ENCODE results near the gene PPARA. TPM values are rescaled to one million over a fixed set of nuclear protein-coding genes. Genes with fewer than 3 reads are reported as not detected.

Gene PPARA
- total and polyA plus RNA-seq, 2 donors: 3.6 to 4.5 TPM

DNA sequence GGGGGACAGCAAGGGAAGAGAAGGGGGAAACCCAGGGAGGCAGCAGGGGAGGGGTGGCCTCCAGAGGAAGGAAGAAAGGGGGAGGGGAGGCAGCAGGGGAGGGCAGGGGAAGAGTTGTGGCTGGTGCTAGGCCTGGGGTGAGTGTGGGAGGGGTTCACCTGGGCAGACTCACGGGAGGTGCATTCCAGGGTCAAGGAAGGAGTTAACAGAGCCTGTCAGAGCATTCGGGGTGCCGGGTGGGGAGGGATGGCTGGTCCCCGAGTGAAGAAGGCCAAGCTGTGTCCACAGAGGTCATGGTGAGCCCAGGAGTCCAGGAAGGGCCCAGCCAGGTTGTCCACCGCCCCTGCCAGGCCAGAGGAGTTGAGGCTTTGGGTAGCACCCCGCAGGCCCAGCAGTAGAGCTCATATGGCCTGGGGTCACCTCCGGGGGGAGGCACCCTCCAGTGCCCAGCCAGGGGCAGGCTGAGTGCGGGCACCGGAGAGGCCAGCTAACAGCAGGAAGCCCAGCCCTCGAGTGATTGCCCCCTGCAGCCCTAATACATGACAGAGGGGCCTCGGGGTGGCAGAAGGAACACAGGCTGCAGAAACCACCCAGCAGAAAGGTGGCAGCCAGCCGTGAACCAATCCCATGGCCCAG, 31.1 kb upstream of the PPARA start:
- Histone ChIP-seq H3K4me1 (ENCODE audit: control insufficient read depth in 2 of 2, insufficient read depth in 2 of 2, low read length in 2 of 2) (peaks cover 0 to 2% of the 10 kb centered on the region in 2 donors), H3K4me3 (ENCODE audit: low read length in 2 of 2) (no peak overlapping the region), H3K9me3 (ENCODE audit: control insufficient read depth in 2 of 2, insufficient read depth in 1 of 2, low read length in 1 of 2) (no peaks in the 10 kb centered on the region), H3K36me3 (ENCODE audit: control insufficient read depth in 2 of 2, insufficient read depth in 2 of 2, low read length in 1 of 2) (no peaks in the 10 kb centered on the region), H3K27ac (ENCODE audit: low read depth in 1 of 2, low read length in 1 of 2) (no peak overlapping the region), H3K27me3 (ENCODE audit: control insufficient read depth in 2 of 2, insufficient read depth in 1 of 2, low read length in 1 of 2) (peaks cover 0 to 9% of the 10 kb centered on the region in 2 donors)
- WGBS: 70% methylated on average over 12 of the region's 12 CpGs
- peak in 1 of 9 donors; percentile 6 for DNase-seq (ENCODE audit: low read depth in 6 of 9, low spot score in 9 of 9)

DNA sequence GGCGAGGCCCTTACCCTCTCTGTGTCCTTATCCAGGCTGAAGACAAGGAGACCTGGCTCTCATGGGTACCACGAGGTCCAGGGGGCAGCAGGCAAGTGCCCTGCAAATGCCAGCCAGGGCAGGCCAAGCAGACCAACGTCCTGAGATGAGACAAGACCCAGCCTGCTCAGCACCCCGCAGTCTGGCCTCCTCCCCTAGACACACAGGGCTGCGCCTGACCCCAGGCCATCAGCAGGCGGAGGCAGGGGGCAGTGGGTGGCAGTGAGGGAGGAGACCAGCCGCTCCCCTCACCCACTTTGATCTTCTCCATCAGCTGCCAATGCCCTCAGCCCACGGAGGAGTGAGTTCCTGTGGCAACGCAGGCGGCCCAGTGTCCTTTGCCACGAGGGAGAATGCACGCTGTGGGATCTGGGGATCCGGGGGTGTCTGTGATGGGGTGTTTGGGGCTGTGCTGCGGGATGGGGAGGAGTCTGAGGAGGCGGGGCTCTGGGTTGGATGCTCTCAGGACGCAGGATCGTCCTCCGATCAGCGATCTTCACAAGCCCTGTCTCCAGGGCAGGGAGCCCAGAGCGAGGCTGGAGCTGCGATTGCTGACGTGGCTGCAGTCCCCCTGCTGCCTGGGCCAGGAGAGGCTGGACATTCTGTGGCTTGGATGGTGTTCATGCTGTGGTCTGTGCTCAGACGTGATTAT, 30.5 kb upstream of the PPARA start:
- Histone ChIP-seq H3K27me3 (ENCODE audit: control insufficient read depth in 2 of 2, insufficient read depth in 1 of 2, low read length in 1 of 2) (peaks cover 0 to 9% of the 10 kb centered on the region in 2 donors), H3K36me3 (ENCODE audit: control insufficient read depth in 2 of 2, insufficient read depth in 2 of 2, low read length in 1 of 2) (no peaks in the 10 kb centered on the region), H3K4me1 (ENCODE audit: control insufficient read depth in 2 of 2, insufficient read depth in 2 of 2, low read length in 2 of 2) (peaks cover 0 to 2% of the 10 kb centered on the region in 2 donors), H3K9me3 (ENCODE audit: control insufficient read depth in 2 of 2, insufficient read depth in 1 of 2, low read length in 1 of 2) (no peaks in the 10 kb centered on the region), H3K4me3 (ENCODE audit: low read length in 2 of 2) (no peak overlapping the region), H3K27ac (ENCODE audit: low read depth in 1 of 2, low read length in 1 of 2) (no peak overlapping the region)
- WGBS: 82% methylated on average over 23 of the region's 23 CpGs
- no peak for DNase-seq (ENCODE audit: low read depth in 6 of 9, low spot score in 9 of 9)

DNA sequence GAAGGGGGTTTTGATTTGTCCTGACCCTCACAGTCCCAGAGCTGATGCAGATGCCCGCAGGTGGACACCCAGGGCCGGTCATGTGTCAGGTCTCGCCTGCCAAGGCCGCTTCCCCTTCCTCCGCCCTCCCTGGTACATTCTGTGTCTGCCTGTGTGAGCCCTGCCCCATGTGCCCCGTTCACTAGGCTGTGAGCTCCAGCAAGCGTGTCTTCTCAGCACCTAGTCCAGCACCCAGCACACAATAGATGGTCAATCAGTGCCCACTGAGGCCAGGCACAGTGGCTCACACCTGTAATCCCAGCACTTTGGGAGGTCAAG, 29.9 kb upstream of the PPARA start:
- H3K36me3 ChIP-seq (ENCODE audit: control insufficient read depth in 2 of 2, insufficient read depth in 2 of 2, low read length in 1 of 2): no peaks in the 10 kb centered on the region
- no peak overlapping the region for H3K4me3 ChIP-seq (ENCODE audit: low read length in 2 of 2)
- DNase-seq (ENCODE audit: low read depth in 6 of 9, low spot score in 9 of 9): no peak
- 96% methylated on average over 7 of the region's 7 CpGs for WGBS
- no peak overlapping the region for H3K27ac ChIP-seq (ENCODE audit: low read depth in 1 of 2, low read length in 1 of 2)
- peaks cover 0 to 2% of the 10 kb centered on the region in 2 donors for H3K4me1 ChIP-seq (ENCODE audit: control insufficient read depth in 2 of 2, insufficient read depth in 2 of 2, low read length in 2 of 2)
- H3K27me3 ChIP-seq (ENCODE audit: control insufficient read depth in 2 of 2, insufficient read depth in 1 of 2, low read length in 1 of 2): peaks cover 0 to 9% of the 10 kb centered on the region in 2 donors
- no peaks in the 10 kb centered on the region for H3K9me3 ChIP-seq (ENCODE audit: control insufficient read depth in 2 of 2, insufficient read depth in 1 of 2, low read length in 1 of 2)

DNA sequence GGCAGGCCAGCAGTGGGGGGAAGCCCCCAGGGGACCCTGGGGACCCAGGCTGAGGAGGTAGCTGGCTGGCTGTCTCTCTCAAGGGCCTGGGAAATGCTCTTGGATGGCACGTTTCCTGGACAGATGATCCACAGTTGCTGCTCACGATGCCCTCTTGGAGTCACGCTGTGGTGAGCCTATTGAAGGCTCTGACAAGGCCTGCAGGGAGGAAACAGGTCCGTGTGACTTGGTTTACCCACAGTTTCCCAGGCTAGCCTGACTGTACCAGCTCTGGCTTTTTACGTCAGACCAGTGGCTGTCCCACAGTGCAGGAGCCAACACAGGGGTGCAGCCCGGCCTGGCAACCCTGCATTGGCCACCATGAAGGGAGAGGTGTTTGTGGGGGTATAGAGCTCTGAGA, 29.2 kb upstream of the PPARA start:
- Histone ChIP-seq H3K9me3 (ENCODE audit: control insufficient read depth in 2 of 2, insufficient read depth in 1 of 2, low read length in 1 of 2) (no peaks in the 10 kb centered on the region), H3K27me3 (ENCODE audit: control insufficient read depth in 2 of 2, insufficient read depth in 1 of 2, low read length in 1 of 2) (peaks cover 0 to 5% of the 10 kb centered on the region in 2 donors), H3K27ac (ENCODE audit: low read depth in 1 of 2, low read length in 1 of 2) (no peak overlapping the region), H3K4me3 (ENCODE audit: low read length in 2 of 2) (no peak overlapping the region), H3K4me1 (ENCODE audit: control insufficient read depth in 2 of 2, insufficient read depth in 2 of 2, low read length in 2 of 2) (peaks cover 0 to 2% of the 10 kb centered on the region in 2 donors), H3K36me3 (ENCODE audit: control insufficient read depth in 2 of 2, insufficient read depth in 2 of 2, low read length in 1 of 2) (no peaks in the 10 kb centered on the region)
- 94% methylated on average over 6 of the region's 6 CpGs for WGBS
- DNase-seq (ENCODE audit: low read depth in 6 of 9, low spot score in 9 of 9): no peak

DNA sequence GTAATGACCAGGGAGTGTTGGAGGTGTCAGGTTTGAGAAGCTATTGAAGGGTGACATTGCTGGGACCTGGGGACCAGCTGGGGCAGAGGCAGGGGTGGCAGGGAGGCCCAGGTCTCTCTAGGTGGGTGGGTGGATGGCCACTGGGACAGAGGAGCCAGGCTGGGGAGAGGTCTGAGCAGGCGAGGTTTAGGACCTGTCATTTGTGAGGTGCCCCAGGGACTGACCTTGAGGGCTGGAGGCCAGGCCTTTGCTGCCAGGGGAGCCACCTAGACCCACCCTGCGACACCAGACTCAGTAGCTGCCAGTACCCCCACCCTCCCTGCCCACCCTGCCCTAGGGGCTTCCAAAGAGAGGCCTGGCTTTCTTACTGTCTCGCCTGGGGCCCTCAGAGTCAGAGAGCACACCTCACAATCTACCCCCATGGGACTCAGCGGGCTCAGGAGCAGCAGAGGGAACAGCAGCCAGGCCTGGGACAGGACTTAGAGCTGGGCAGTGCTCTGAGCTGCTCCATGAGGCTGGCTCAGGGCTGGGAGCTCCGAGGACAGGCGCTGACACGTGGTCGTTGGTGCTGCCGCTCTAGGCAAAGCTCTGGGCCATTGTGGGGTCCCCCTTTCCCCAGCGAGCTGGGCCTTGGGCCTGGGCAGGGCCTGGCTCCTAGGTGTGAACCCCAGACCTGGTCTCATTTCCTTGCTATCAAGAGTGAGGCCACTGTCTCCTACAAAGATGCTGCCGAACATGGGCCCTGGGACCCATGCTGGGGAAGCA, 28.6 kb upstream of the PPARA start:
- H3K27ac ChIP-seq (ENCODE audit: low read depth in 1 of 2, low read length in 1 of 2): no peak overlapping the region
- DNase-seq (ENCODE audit: low read depth in 6 of 9, low spot score in 9 of 9): no peak
- no peaks in the 10 kb centered on the region for H3K36me3 ChIP-seq (ENCODE audit: control insufficient read depth in 2 of 2, insufficient read depth in 2 of 2, low read length in 1 of 2)
- H3K4me3 ChIP-seq (ENCODE audit: low read length in 2 of 2): no peak overlapping the region
- peaks cover 0 to 4% of the 10 kb centered on the region in 2 donors for H3K27me3 ChIP-seq (ENCODE audit: control insufficient read depth in 2 of 2, insufficient read depth in 1 of 2, low read length in 1 of 2)
- WGBS: 93% methylated on average over 11 of the region's 11 CpGs
- H3K9me3 ChIP-seq (ENCODE audit: control insufficient read depth in 2 of 2, insufficient read depth in 1 of 2, low read length in 1 of 2): no peaks in the 10 kb centered on the region
- no peaks in the 10 kb centered on the region for H3K4me1 ChIP-seq (ENCODE audit: control insufficient read depth in 2 of 2, insufficient read depth in 2 of 2, low read length in 2 of 2)

DNA sequence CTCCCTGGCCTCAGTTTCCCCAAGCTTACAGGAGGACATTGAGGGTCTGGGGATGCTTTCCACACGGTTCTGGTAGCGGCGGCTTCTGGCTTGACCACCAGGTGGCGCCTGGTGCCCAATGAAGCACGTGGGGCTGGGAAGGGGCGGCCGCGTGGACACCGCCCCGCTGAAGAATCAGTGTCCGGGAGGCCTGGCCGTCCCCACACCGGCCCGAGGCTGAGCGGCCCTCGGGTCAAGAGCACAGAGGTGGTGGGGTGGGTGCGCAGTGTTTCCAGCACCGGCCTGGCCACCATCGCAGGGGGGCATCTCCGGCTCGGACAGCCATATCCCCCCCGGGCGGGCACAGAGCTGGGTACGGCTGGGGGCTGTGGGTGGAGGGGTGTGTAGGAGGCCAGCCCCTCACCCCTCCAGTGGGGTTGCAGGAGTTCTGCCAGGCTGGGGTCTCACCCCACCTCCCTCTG, 27.8 kb upstream of the PPARA start:
- H3K9me3 ChIP-seq (ENCODE audit: control insufficient read depth in 2 of 2, insufficient read depth in 1 of 2, low read length in 1 of 2): no peaks in the 10 kb centered on the region
- DNase-seq (ENCODE audit: low read depth in 6 of 9, low spot score in 9 of 9): peak; percentile 4 to 64 (median 41)
- no peak overlapping the region for H3K4me3 ChIP-seq (ENCODE audit: low read length in 2 of 2)
- H3K27ac ChIP-seq (ENCODE audit: low read depth in 1 of 2, low read length in 1 of 2): no peak overlapping the region
- H3K27me3 ChIP-seq (ENCODE audit: control insufficient read depth in 2 of 2, insufficient read depth in 1 of 2, low read length in 1 of 2): no peaks in the 10 kb centered on the region
- no peaks in the 10 kb centered on the region for H3K4me1 ChIP-seq (ENCODE audit: control insufficient read depth in 2 of 2, insufficient read depth in 2 of 2, low read length in 2 of 2)
- WGBS: 24% methylated on average over 24 of the region's 24 CpGs
- H3K36me3 ChIP-seq (ENCODE audit: control insufficient read depth in 2 of 2, insufficient read depth in 2 of 2, low read length in 1 of 2): no peaks in the 10 kb centered on the region

DNA sequence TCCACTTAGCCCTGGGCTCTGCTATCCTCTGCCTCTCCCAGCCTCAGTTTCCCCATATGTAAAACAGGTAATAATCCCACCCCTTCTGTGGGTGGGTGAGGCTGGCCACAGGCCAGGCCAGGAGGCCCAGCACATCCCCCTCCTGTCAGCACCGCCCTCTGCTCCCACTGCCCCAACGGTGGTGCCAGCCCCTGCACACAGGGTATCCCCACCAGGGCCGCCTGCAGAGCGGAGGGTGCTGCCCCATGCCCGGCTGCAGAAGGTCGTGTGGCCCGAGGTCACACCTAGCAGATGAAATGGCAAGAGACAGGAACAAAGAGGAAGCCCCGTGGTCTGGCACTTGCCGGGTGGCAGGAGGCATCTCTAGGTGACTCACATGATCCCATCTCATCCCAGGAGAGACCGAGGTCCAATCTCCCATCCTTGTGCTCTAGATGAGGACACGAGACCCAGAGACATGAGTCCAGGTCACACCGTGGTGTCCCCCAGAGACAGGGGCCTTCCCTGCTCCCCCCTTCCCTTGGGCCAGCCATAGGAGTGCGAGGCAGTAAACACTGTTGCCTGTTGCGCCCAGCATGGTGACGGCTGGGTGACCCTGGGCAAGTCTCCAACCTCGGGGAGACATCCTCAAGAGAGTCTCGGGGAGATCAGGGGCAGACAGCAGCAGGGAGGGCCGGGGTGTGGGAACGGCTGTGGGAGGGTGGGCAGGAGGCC, 27.2 kb upstream of the PPARA start:
- Histone ChIP-seq H3K9me3 (ENCODE audit: control insufficient read depth in 2 of 2, insufficient read depth in 1 of 2, low read length in 1 of 2) (no peaks in the 10 kb centered on the region), H3K4me3 (ENCODE audit: low read length in 2 of 2) (no peak overlapping the region), H3K36me3 (ENCODE audit: control insufficient read depth in 2 of 2, insufficient read depth in 2 of 2, low read length in 1 of 2) (no peaks in the 10 kb centered on the region), H3K27me3 (ENCODE audit: control insufficient read depth in 2 of 2, insufficient read depth in 1 of 2, low read length in 1 of 2) (no peaks in the 10 kb centered on the region), H3K27ac (ENCODE audit: low read depth in 1 of 2, low read length in 1 of 2) (no peak overlapping the region), H3K4me1 (ENCODE audit: control insufficient read depth in 2 of 2, insufficient read depth in 2 of 2, low read length in 2 of 2) (no peaks in the 10 kb centered on the region)
- DNase-seq (ENCODE audit: low read depth in 6 of 9, low spot score in 9 of 9): no peak
- WGBS: 71% methylated on average over 19 of the region's 19 CpGs

DNA sequence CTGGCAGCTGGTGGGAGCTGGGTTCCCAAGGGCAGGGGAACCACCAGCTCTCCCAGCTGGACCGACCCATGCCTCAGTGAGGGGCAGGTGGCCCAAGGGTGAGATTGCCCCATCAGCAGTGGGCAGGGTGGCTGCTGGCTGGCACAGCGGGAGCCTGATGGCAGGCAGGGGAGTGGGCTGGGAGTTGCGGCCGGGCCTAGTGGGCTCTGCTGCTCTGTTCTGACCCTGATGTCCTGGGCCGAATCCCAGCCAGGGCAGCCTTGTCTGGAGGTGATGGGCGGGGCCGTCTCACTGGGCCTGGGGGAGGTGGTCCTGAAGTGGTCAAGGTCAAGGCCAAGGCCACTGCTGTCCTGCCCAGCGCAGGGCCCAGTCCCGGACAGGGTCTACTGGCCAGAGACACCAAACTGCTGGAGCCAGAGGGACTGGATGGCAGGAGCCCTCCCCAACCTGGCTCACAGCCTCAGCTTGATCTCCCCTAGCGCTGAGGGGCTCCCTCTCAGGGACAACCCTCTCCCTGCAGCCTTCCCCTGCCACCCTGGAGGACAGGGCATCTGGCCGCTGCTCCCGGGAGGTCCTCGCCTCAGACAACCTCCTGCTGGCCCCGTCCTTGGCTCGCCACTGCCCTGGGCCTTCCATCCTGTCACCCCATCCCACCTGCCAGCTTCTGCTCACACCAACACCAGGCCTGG, 26.5 kb upstream of the PPARA start:
- Histone ChIP-seq H3K4me1 (ENCODE audit: control insufficient read depth in 2 of 2, insufficient read depth in 2 of 2, low read length in 2 of 2) (no peaks in the 10 kb centered on the region), H3K27ac (ENCODE audit: low read depth in 1 of 2, low read length in 1 of 2) (no peak overlapping the region), H3K9me3 (ENCODE audit: control insufficient read depth in 2 of 2, insufficient read depth in 1 of 2, low read length in 1 of 2) (no peaks in the 10 kb centered on the region), H3K27me3 (ENCODE audit: control insufficient read depth in 2 of 2, insufficient read depth in 1 of 2, low read length in 1 of 2) (no peaks in the 10 kb centered on the region), H3K36me3 (ENCODE audit: control insufficient read depth in 2 of 2, insufficient read depth in 2 of 2, low read length in 1 of 2) (no peaks in the 10 kb centered on the region), H3K4me3 (ENCODE audit: low read length in 2 of 2) (no peak overlapping the region)
- DNase-seq (ENCODE audit: low read depth in 6 of 9, low spot score in 9 of 9): no peak
- WGBS: 92% methylated on average over 15 of the region's 15 CpGs

All from thymus (tissue), 11 donors.